ENCODE results near the gene DCBLD1.

DCBLD1 gene

DNA sequence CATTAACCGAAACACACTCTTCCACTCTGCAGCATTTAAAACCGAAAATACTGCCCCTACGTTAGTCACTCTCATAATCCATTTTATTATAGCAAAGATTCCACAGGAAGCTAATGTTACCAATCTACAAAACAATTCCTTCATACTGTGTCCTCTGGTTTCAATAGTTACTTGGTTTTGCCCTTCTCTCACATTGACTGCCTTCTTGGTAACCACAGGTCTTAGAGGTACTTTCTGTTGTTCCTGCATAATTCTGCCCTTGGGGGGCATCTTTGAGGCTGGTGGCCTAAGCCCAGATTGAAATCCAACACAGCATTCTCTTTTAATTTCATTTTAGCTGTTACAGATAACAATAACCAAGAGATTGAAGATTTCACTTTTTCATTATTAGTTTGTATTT is 9.8 kb upstream of the DCBLD1 start:
- TF ChIP-seq CTCF (conservative IDR thresholded peaks at IDR 0.05; ENCODE audit: control insufficient read depth, insufficient read depth, low read depth, low read length): no peak
- no peak for DNase-seq (ENCODE audit: low read depth)
- H3K4me3 ChIP-seq (ENCODE audit: control insufficient read depth, low read depth, low read length): no peak overlapping the region

- no peak overlapping the region for H3K4me3 ChIP-seq (ENCODE audit: control insufficient read depth, low read depth, low read length)
- no peak for DNase-seq (ENCODE audit: low read depth)
- no peak for TF ChIP-seq CTCF (conservative IDR thresholded peaks at IDR 0.05; ENCODE audit: control insufficient read depth, insufficient read depth, low read depth, low read length)
Measured at GRCh38 chr6:117473401-117473800, 9.1 kb upstream of the DCBLD1 start.

DNA sequence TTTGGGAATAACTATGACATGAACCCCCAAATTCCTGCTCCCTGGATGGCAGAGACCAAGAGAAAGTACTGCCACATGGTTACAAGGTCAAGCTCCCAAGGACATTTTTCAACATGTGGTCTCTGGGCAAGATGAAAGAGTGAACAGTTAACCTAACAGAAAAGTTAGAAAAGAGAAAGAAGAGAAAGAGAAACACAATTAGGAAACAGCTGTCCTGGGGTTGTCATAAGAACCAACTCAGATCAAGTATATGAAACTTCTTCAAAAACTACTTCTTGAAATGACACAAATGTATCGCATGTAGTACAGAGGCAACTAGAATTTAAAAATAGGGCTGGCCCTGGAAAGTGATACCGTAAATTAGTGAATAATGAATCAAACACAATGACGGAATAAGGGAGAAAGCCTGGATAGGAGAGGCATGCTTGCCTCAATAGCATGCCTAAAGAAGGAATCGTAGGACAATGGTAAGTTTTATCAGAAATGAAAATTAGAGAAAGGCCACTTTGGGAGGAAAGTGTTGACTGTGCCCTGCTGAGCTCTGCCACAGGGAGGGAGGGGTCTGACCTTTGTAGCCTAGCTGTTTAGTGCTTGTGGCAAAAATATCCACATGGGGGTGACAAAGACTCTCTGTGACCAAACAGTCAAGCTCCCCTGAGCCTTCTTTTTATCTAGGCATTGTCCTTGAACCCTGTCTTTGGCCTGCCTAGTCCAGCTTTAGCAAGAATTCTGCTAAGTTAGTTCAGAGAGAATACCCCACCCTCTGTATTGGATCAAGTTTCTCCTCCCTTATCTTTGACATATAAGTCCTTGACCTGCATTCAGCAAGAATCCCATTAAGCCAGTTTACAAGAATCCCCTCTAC is 4.3 kb upstream of the DCBLD1 start:
- no peak overlapping the region for H3K4me3 ChIP-seq (ENCODE audit: control insufficient read depth, low read depth, low read length)
- DNase-seq (ENCODE audit: low read depth): peak; percentile 40
- peak; percentile 33 for TF ChIP-seq CTCF (conservative IDR thresholded peaks at IDR 0.05; ENCODE audit: control insufficient read depth, insufficient read depth, low read depth, low read length)

- no peak overlapping the region for H3K4me3 ChIP-seq (ENCODE audit: control insufficient read depth, low read depth, low read length)
- no peak for DNase-seq (ENCODE audit: low read depth)
- no peak for TF ChIP-seq CTCF (conservative IDR thresholded peaks at IDR 0.05; ENCODE audit: control insufficient read depth, insufficient read depth, low read depth, low read length)
Measured at GRCh38 chr6:117478853-117479231, 3.6 kb upstream of the DCBLD1 start.

- no peak overlapping the region for H3K4me3 ChIP-seq (ENCODE audit: control insufficient read depth, low read depth, low read length)
- DNase-seq (ENCODE audit: low read depth): no peak
- no peak for TF ChIP-seq CTCF (conservative IDR thresholded peaks at IDR 0.05; ENCODE audit: control insufficient read depth, insufficient read depth, low read depth, low read length)
Measured at GRCh38 chr6:117480651-117481050, 1.8 kb upstream of the DCBLD1 start.

- DNase-seq (ENCODE audit: low read depth): no peak
- no peak for TF ChIP-seq CTCF (conservative IDR thresholded peaks at IDR 0.05; ENCODE audit: control insufficient read depth, insufficient read depth, low read depth, low read length)
- H3K4me3 ChIP-seq (ENCODE audit: control insufficient read depth, low read depth, low read length): no peak overlapping the region
Measured at GRCh38 chr6:117481278-117481925, 1.1 kb upstream of the DCBLD1 start.
